Measurements from ENCODE around the gene XXYLT1. TPM values are rescaled to one million over a fixed set of nuclear protein-coding genes. Genes with fewer than 3 reads are reported as not detected.
"Not testable (repeated sequence)": the region's sequence is repeated elsewhere in the genome, so short reads cannot be mapped to it uniquely, and the experiment has no call there.

Gene XXYLT1
- total and polyA plus RNA-seq, 2 of the 8 experiments (the other 6 are each of a cell fraction or from before 2014, with no cell fraction given), result 18.9 to 23.8 TPM

- POLR2A ChIA-PET (ENCODE audit: partially characterized antibody); H2AK5ac ChIP-seq (ENCODE audit: low read depth, low read length); H3K56ac ChIP-seq (replicated peaks; ENCODE audit: insufficient read length, low read depth, low read length); H3K18ac ChIP-seq (ENCODE audit: extremely low read depth, low read length); H4K20me1 ChIP-seq (replicated peaks in 1 of 2; ENCODE audit: control insufficient read depth in 1 of 2, insufficient read depth in 2 of 2, low read length in 2 of 2); H3K36me3 ChIP-seq (ENCODE audit: control insufficient read depth in 2 of 4, insufficient read depth in 4 of 4, low read length in 3 of 4); H2BK15ac ChIP-seq (ENCODE audit: low read length); H2BK5ac ChIP-seq (ENCODE audit: low read depth, low read length); H3K79me2 ChIP-seq (ENCODE audit: control insufficient read depth in 1 of 2, insufficient read depth in 2 of 2, low read length in 2 of 2); H3K4ac ChIP-seq (replicated peaks; ENCODE audit: insufficient read length, low read depth, low read length); H4K91ac ChIP-seq (replicated peaks; ENCODE audit: insufficient read length, low read length); H4K8ac ChIP-seq (ENCODE audit: extremely low read depth, insufficient read depth, low read length); H3K9ac ChIP-seq (replicated peaks in 1 of 4; ENCODE audit: extremely low read depth in 1 of 4, low read depth in 3 of 4, low read length in 3 of 4); H3K14ac ChIP-seq (ENCODE audit: insufficient read length); H3K23me2 ChIP-seq (ENCODE audit: low read depth, low read length); H2BK20ac ChIP-seq (ENCODE audit: low read length); FAIRE-seq; H2BK12ac ChIP-seq (ENCODE audit: low read depth, low read length); H3K23ac ChIP-seq (ENCODE audit: insufficient read length); H3K27me3 ChIP-seq (replicated peaks in 1 of 4; ENCODE audit: control insufficient read depth in 3 of 4, extremely low read depth in 1 of 4, insufficient read depth in 3 of 4, low read length in 3 of 4); H4K5ac ChIP-seq (ENCODE audit: insufficient read length, low read depth, low read length); H3K79me1 ChIP-seq (ENCODE audit: low read depth, low read length); H3K4me1 ChIP-seq (replicated peaks in 1 of 4; ENCODE audit: control insufficient read depth in 3 of 4, insufficient read depth in 4 of 4, low read length in 3 of 4); H3K9me3 ChIP-seq (ENCODE audit: insufficient read depth in 2 of 2, low read depth in 1 of 2, low read length in 1 of 2); H2AFZ ChIP-seq (ENCODE audit: low read length); H2BK120ac ChIP-seq (replicated peaks; ENCODE audit: low read depth, low read length); H3K27ac ChIP-seq (ENCODE audit: low read depth, low read length); H3K4me2 ChIP-seq (ENCODE audit: insufficient read depth in 1 of 2, low read depth in 2 of 2, low read length in 2 of 2); H3K4me3 ChIP-seq (ENCODE audit: extremely low read depth in 1 of 4, insufficient read depth in 2 of 4, low read depth in 3 of 4, low read length in 4 of 4): not testable (repeated sequence)
- 92% methylated on average over 5 of the region's 5 CpGs; no CpG with 5 or more reads in 1 of the 2 experiments for WGBS, 2 experiments (ENCODE audit: extremely low coverage in 1 of 2, insufficient coverage in 1 of 2, insufficient read length in 1 of 2, insufficient replicate concordance in 2 of 2, low coverage in 1 of 2, low lambda C conversion rate in 2 of 2, missing lambda C conversion rate in 1 of 2)
- DNase-seq (ENCODE audit: low read depth in 1 of 2, low spot score in 2 of 2), result peak in 1 of 2 experiments; percentile 13
- CTCF ChIA-PET (ENCODE audit: partially characterized antibody), result interaction anchor here (1.5 to 2.9 kb wide), 2 partner anchors 9 to 11 kb away, joined by 3 to 14 read pairs; no protein-coding TSS in a partner anchor
Observed at GRCh38 chr3:195228886-195229285, 42.1 kb downstream of the XXYLT1 start.
